ENCODE results near the gene KLRC3. TPM values are rescaled to one million over a fixed set of nuclear protein-coding genes. Genes with fewer than 3 reads are reported as not detected.
"Not testable (repeated sequence)": the region's sequence is repeated elsewhere in the genome, so short reads cannot be mapped to it uniquely, and the experiment has no call there.

KLRC3 gene
- total RNA-seq, 2 experiments from 2014 or later: 1.8 to 3.0 TPM

GRCh38 chr12:10405294-10405693 is 15.1 kb downstream of the KLRC3 start:
- ChIA-PET CTCF (interaction anchor here (0.6 kb wide), 1 partner anchor 15 kb away, joined by 3 read pairs; no protein-coding TSS in a partner anchor), POLR2A (interaction anchor here (0.6 to 1.1 kb wide), 2 partner anchors 31 to 86 kb away, joined by 3 read pairs; no protein-coding TSS in a partner anchor)

DNA sequence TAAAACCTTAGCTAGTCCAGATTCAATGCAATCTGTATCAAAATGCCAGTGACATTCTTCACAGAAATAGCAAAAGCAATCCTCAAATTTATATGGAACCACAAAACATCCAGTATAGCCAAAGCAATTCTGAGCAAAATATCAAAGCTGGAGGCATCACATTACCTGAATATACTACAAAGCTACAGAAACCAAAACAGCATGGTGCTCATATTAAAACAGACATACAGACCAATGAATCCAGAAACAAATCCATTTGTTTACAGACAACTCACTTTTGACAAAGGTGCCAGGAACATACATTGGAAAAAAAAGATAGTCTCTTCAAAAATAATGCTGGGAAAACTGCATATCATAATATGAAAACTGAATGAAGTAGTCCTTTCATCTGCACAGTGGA is 15.6 kb downstream of the KLRC3 start:
- POLR2A ChIA-PET: interaction anchor here (0.6 to 1.1 kb wide), 2 partner anchors 31 to 86 kb away, joined by 3 read pairs; no protein-coding TSS in a partner anchor
- CTCF ChIA-PET: interaction anchor here (0.6 kb wide), 1 partner anchor 14 kb away, joined by 3 read pairs; no protein-coding TSS in a partner anchor

DNA sequence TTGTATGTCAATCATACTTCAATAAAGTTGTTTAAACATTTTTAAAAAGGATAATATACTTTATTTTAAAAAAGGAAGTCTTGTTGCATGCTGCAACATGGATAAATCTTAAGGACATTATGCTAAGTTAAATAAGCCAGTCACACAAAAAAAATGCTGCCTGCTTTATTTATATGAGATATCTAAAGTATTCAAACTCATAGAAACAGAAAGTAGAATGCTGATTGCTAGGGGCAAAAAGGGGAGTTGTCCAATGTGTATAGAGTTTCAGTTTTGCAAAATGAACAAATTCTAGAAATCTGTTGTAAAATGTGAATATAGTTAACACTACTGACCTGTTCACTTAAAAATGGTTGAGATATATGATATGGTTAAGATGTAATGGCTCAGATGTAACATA is 19.6 kb downstream of the KLRC3 start:
- CTCF ChIA-PET: no interaction called here
- POLR2A ChIA-PET: interaction anchor here (0.7 kb wide), 1 partner anchor 97 kb away, joined by 3 read pairs; no protein-coding TSS in a partner anchor

DNA sequence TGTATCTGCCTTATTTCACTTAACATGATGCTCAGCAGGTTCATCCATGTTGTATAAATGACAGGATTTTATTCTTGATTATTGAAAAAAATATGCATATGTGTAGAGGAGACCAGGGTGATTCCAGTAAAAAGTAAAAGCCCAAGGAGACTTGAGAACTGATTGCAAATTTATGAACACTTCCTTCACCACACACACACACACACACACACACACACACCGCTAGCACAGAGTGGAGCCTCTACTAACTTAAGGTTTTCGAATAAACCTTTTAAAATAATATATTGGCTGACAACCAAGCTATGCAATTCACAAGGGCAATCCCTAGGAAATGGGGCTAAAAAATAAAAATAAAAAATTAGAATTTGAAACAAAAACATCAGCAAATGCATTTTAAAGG is 22.2 kb downstream of the KLRC3 start:
- CTCF ChIA-PET: no interaction called here
- POLR2A ChIA-PET: interaction anchor here (0.7 to 2.3 kb wide), 4 partner anchors 9 to 161 kb away, joined by 4 to 7 read pairs (median 6); no protein-coding TSS in a partner anchor

GRCh38 chr12:10397296-10397695 is 23.1 kb downstream of the KLRC3 start:
- POLR2A ChIA-PET: interaction anchor here (0.6 to 2.3 kb wide), 6 partner anchors 9 to 162 kb away, joined by 3 to 7 read pairs (median 4); partner anchors contain the start of gene KLRC4
- CTCF ChIA-PET: interaction anchor here (0.7 to 0.8 kb wide), 2 partner anchors 106 to 183 kb away, joined by 3 read pairs; no protein-coding TSS in a partner anchor

DNA sequence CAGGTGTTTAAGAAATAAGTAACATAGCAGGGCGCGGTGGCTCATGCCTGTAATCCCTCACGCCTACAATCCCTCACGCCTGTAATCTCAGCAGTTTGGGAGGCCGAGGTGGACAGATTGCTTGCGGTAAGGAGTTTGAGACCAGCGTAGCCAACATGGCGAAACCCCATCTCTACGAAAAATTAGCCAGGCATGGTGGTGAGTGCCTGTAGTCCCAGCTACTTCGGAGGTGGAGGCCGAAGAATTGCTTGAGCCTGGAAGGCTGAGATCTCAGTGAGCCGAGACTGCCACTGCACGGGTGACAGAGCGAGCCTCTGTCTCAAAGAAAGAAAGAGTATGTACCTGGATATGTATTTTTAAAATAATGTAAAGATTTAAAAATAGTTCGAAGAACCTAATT is 24.2 kb downstream of the KLRC3 start:
- POLR2A ChIA-PET: interaction anchor here (0.6 to 2.3 kb wide), 5 partner anchors 8 to 159 kb away, joined by 5 to 7 read pairs (median 7); no protein-coding TSS in a partner anchor
- CTCF ChIA-PET: not testable (repeated sequence)

DNA sequence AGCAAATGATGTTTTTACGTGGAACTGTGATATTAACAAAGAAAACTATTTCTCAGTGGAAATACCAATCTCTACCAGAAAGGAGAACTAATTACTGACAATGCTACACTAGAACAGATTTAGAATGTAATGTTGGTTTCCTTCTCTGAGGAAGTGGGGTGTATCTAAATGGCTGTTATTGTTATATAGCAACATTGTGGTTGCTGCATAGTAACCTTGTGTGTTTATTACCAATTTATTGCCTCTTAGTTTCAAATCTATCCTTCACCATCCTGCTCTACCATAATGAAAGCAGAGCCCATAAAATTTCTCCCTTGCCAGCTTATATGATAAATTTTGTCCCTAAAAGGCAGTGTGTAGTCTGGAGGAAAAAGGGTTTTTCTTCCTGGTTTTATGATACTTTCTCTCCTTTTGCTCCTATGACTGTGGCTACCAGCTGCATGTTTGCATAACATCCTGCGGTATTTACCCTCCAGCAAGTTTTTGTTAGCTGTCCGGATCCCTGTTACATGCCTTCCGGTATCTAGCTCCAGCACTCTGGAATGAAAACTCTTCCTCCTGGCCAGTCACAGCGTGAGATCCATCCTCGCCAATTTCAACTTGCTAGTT is 24.9 kb downstream of the KLRC3 start:
- ChIA-PET CTCF (interaction anchor here (0.9 to 1.5 kb wide), 2 partner anchors 21 to 29 kb away, joined by 3 read pairs; no protein-coding TSS in a partner anchor), POLR2A (interaction anchor here (0.6 to 1.7 kb wide), 4 partner anchors 10 to 159 kb away, joined by 3 to 7 read pairs (median 6); no protein-coding TSS in a partner anchor)

GRCh38 chr12:10394531-10395152 is 25.8 kb downstream of the KLRC3 start:
- ChIA-PET POLR2A (interaction anchor here (0.7 to 1.7 kb wide), 4 partner anchors 21 to 160 kb away, joined by 3 to 7 read pairs (median 4); partner anchors contain the start of gene KLRD1), CTCF (interaction anchor here (1.5 kb wide), 1 partner anchor 28 kb away, joined by 3 read pairs; no protein-coding TSS in a partner anchor)

DNA sequence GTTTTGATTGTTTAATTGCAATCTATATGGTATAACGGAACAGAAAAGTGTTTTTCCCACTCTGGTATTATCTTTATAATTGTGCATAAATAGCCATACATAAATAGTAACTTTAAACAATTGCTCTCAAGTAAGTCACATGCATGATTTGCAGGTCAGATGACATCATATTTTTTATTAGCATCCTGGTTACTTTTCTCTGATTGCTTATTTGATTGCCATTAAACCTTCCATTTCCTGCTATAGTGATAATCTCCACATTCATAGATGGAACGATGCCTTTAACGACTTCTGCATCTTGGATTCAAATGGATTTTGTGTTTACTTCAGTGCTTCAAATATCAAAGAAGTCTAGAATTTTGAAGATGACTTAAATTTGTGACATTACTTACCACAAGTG is 27.1 kb downstream of the KLRC3 start:
- ChIA-PET POLR2A (interaction anchor here (1.2 to 1.7 kb wide), 2 partner anchors 12 to 86 kb away, joined by 3 to 5 read pairs; partner anchors contain the start of gene KLRD1), CTCF (interaction anchor here (1.3 kb wide), 1 partner anchor 169 kb away, joined by 3 read pairs; no protein-coding TSS in a partner anchor)

- ChIA-PET CTCF (interaction anchor here (1.3 kb wide), 1 partner anchor 170 kb away, joined by 3 read pairs; no protein-coding TSS in a partner anchor), POLR2A (interaction anchor here (0.6 to 1.8 kb wide), 6 partner anchors 11 to 723 kb away, joined by 3 to 5 read pairs (median 3); partner anchors contain the start of genes CLEC2D and KLRD1)
Measured at GRCh38 chr12:10392394-10392930, 27.9 kb downstream of the KLRC3 start.

DNA sequence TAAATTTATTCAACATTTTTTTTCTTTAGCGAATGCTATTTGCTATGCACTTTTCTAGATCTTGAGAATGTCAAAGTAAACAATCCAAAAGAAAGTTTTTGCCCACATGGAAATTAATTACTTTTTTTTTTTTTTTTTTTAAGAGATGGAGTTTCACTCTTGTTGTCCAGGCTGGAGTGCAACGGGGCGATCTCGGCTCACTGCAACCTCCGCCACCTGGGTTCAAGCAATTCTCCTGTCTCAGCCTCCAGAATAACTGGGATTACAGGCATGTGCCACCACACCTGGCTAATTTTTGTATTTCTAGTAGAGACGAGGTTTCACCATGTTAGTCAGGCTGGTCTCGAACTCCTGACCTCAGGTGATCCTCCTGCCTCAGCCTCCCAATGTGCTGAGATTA is 29.4 kb downstream of the KLRC3 start:
- POLR2A ChIA-PET: interaction anchor here (0.6 to 1.2 kb wide), 9 partner anchors 11 to 179 kb away, joined by 3 to 8 read pairs (median 3); partner anchors contain the start of gene GABARAPL1
- CTCF ChIA-PET: interaction anchor here (0.7 kb wide), 1 partner anchor 14 kb away, joined by 3 read pairs; no protein-coding TSS in a partner anchor

DNA sequence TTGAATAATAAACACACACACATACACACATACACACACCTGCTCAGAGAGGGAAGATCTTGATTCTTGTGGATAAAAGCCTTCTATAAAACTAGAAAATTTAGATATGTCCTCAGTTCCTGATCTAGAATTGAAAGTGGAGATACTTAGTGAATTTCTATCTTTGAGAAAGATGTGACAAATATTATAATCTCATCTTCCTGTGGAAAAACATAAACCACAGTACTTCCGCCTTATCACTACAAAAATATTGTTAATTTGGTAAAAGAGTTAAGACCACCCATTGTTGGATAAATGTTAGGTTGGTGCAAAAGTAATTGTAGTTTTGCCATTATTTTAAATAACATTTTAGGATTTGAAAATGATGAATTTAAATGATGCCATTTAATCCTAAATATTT is 30.5 kb downstream of the KLRC3 start, which contains the start of gene KLRK1:
KLRK1 (minus strand) TSS at position 138 of the 400 bp plus-strand sequence. CDS start 1,231 bp downstream, outside the sequence.
- ChIA-PET CTCF (no interaction called here), POLR2A (interaction anchor here (0.8 to 1.2 kb wide), 3 partner anchors 10 to 178 kb away, joined by 3 read pairs; partner anchors contain the start of gene GABARAPL1)

DNA sequence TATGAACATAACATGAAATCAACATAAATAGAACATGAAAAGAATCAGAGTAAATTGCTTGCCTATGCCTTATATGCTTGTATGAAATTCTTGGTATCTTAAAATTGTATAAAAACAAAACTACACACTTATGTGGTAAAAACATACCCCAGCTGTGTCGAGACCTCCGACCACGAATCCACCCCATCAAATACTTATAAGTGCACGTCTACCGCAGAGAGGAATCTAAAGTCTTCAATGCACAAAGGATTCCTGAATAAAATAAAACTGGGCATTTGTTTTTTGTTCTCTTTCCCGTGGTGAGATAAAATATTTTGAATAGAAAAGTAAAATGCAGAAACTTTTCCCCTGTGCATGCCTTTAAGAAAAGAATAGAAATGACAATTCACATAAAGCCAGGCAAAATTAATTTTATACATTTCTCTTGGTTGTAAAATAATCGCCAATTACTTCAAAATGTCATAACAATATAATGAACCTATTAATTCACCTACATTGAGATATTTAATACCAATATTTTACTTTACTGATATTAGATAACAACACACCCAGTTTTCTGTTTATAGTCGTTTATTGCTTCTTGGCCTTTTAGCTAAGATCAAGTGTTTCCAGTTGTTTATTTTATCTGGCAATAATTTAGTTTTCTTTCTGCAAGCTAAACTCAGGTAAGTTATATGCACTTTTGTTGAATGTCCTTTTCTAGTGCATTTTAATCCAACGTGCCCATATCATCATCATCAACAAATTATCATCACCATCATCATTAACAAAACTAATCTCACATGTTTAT is 31.6 kb downstream of the KLRC3 start:
- POLR2A ChIA-PET: interaction anchor here (0.8 to 5.8 kb wide), 5 partner anchors 8 to 165 kb away, joined by 3 to 26 read pairs (median 4); no protein-coding TSS in a partner anchor

GRCh38 chr12:10387498-10387897 is 32.9 kb downstream of the KLRC3 start:
- CTCF ChIA-PET: not testable (repeated sequence)
- POLR2A ChIA-PET: interaction anchor here (0.7 to 5.8 kb wide), 10 partner anchors 10 to 717 kb away, joined by 3 to 26 read pairs (median 4); no protein-coding TSS in a partner anchor

More for the DNA sequence above, 31.6 kb downstream of the KLRC3 start:
- CTCF ChIA-PET: no interaction called here

DNA sequence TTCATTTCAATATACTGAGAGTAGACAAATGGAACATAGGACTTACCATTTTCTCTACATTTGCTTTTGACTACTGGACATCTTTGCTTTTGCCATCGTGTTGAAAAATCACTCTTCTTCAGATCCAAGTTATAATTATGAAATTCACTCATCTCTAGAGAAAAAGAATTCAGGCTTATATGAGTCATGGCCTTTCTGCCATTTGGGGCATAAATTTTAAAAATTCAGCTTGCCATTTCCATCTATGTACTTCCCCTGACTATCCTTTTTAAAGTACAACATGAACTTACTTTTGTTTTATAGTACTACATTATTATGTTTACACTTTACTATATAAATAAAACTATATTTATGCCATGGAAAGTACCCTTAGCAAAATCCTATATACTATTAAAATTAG is 33.5 kb downstream of the KLRC3 start:
- ChIA-PET CTCF (no interaction called here), POLR2A (interaction anchor here (0.5 to 5.8 kb wide), 10 partner anchors 10 to 716 kb away, joined by 3 to 26 read pairs (median 4); no protein-coding TSS in a partner anchor)

DNA sequence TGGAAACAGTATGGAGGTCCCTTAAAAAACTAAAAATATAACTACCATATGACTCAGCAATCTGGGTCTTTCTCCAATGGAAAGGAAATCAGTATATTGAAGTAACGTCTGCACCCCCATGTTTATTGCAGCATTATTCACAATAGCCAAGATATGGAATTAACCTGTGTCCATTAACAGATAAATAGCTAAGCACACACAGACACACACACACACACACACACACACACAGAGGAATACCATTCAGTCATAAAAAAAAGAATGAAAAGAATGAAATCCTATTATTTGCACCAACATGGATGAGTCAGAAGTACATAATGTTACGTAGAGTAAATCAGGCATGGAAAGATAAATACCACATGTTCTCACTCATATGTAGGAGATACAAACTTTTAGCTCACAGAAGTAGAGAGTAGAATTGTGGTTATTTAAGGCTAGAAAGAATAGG is 35.2 kb downstream of the KLRC3 start:
- POLR2A ChIA-PET: interaction anchor here (0.6 to 5.8 kb wide), 12 partner anchors 10 to 625 kb away, joined by 3 to 26 read pairs (median 3); partner anchors contain the start of gene CD69
- CTCF ChIA-PET: interaction anchor here (1.2 kb wide), 1 partner anchor 22 kb away, joined by 4 read pairs; no protein-coding TSS in a partner anchor

DNA sequence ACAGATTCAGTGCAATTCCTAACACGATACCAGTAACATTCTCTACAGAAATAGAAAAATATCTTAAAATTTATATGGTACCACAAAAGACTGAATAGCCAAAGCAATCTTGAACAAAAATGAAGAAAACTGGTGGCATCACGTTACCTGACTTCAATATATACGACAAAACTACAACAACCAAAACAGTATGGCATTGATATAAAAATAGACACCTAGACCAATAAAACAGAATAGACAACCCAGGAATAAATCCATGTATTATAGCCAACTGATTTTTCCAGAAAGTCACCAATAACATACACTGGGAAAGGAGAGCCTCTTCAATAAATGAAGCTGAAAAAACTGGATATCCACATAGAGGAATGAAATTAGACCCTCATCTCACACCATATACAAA is 36.2 kb downstream of the KLRC3 start:
- POLR2A ChIA-PET: interaction anchor here (0.8 to 5.8 kb wide), 4 partner anchors 23 to 624 kb away, joined by 3 to 26 read pairs (median 6); partner anchors contain the start of gene CD69

More for the DNA sequence above, 36.2 kb downstream of the KLRC3 start:
- CTCF ChIA-PET: no interaction called here

Data from activated CD8-positive, alpha-beta memory T cell treated with anti-CD3 and anti-CD28 coated beads for 36 hours (primary cell).